Fibroblast of gingiva (primary cell): Measurements from ENCODE around the gene QARS1.
A peak's percentile ranks its signal among the peaks of the same experiment; 100 is the strongest.

ENCODE experiments used
- DNase-seq: peaks from one replicate; pipeline ENCODE4 v3.0.0-alpha.2; 2011; ENCODE audit warnings: low read depth

QARS1 gene

GRCh38 chr3:49120438-49121131, 16.0 kb upstream of the QARS1 start, which contains the start of gene USP19:
USP19 (minus strand) TSS chr3:49120823; CDS start chr3:49119145, 1,678 bp downstream.
- DNase-seq: peak; percentile 93

GRCh38 chr3:49120096-49120437, 15.5 kb upstream of the QARS1 start:
- no peak for DNase-seq

- no peak for DNase-seq
Observed at GRCh38 chr3:49119439-49119838, 14.9 kb upstream of the QARS1 start.

- DNase-seq: peak; percentile 21
Observed at GRCh38 chr3:49119036-49119435, 14.5 kb upstream of the QARS1 start.

- no peak for DNase-seq
Observed at GRCh38 chr3:49112262-49112661, 7.7 kb upstream of the QARS1 start.

GRCh38 chr3:49111347-49111746, 6.8 kb upstream of the QARS1 start:
- no peak for DNase-seq

- DNase-seq: no peak
Observed at GRCh38 chr3:49110780-49111179, 6.2 kb upstream of the QARS1 start.

GRCh38 chr3:49108346-49108745, 3.8 kb upstream of the QARS1 start:
- no peak for DNase-seq

GRCh38 chr3:49104052-49104426, 518 bp downstream of the QARS1 start:
- DNase-seq: no peak

- DNase-seq: no peak
Observed at GRCh38 chr3:49100046-49100615, 4.4 kb downstream of the QARS1 start.

- no peak for DNase-seq
Observed at GRCh38 chr3:49098910-49099630, 5.5 kb downstream of the QARS1 start.

- no peak for DNase-seq
Observed at GRCh38 chr3:49098429-49098828, 6.1 kb downstream of the QARS1 start.

- peak; percentile 98 for DNase-seq
Observed at GRCh38 chr3:49093853-49094767, 10.4 kb downstream of the QARS1 start, which contains the start of gene QRICH1. QRICH1 (minus strand) TSS chr3:49094071; CDS start chr3:49077017, 17,054 bp downstream.

- peak; percentile 79 for DNase-seq
Observed at GRCh38 chr3:49092938-49093852, 11.4 kb downstream of the QARS1 start.

- DNase-seq: no peak
Observed at GRCh38 chr3:49081429-49081828, 23.1 kb downstream of the QARS1 start.

- DNase-seq: no peak
Observed at GRCh38 chr3:49079270-49079669, 25.3 kb downstream of the QARS1 start.

GRCh38 chr3:49076646-49077045, 27.9 kb downstream of the QARS1 start:
- DNase-seq: no peak

GRCh38 chr3:49076116-49076515, 28.4 kb downstream of the QARS1 start:
- no peak for DNase-seq

- DNase-seq: no peak
Observed at GRCh38 chr3:49058011-49058410, 46.5 kb downstream of the QARS1 start.

GRCh38 chr3:49057268-49057667, 47.3 kb downstream of the QARS1 start:
- DNase-seq: no peak

- DNase-seq: no peak
Observed at GRCh38 chr3:49054344-49054862, 50.2 kb downstream of the QARS1 start.
